SK-N-MC (cell line): Measurements from ENCODE around the gene FHIT.

Experiments
- EZH2 ChIP-seq: fragments of 200-600 bp; sonication (generic); IDR thresholded peaks from one replicate; pipeline ENCODE4 v1.6.1; 2017; ENCODE audit warnings: antibody characterized with exemption
- FOXP2 ChIP-seq: optimal IDR thresholded peaks from 2 replicates; pipeline ENCODE3; 2011; ENCODE audit warnings: mild to moderate bottlenecking, moderate library complexity; ENCODE audit not compliant: insufficient read depth; ENCODE audit errors: extremely low read length, control extremely low read depth
- POLR2AphosphoS5 ChIP-seq: IDR thresholded peaks from 2 replicates; pipeline ENCODE4 v1.6.1; 2012; ENCODE audit warnings: mild to moderate bottlenecking, low read depth, low read length, borderline replicate concordance

GRCh38 chr3:59877263-59878037, 1373.8 kb downstream of the FHIT start:
- TF ChIP-seq POLR2AphosphoS5 (no peak), EZH2 (no peak), FOXP2 (no peak)
